Skeletal muscle tissue (tissue), 4 donors: ENCODE measurements around the gene PRKAR1A. TPM values are rescaled to one million over a fixed set of nuclear protein-coding genes. Genes with fewer than 3 reads are reported as not detected.

Source experiments
- H3K27ac ChIP-seq: one replicate; pipeline ENCODE4 v1.7.0; 2013; ENCODE audit warnings: mild to moderate bottlenecking, low read depth, low read length, inconsistent platforms
- H3K27me3 ChIP-seq, 3 donors: one replicate each; pipeline ENCODE4 v1.7.0; 2013; ENCODE audit warnings: low read length in 3 of 3; ENCODE audit not compliant: control insufficient read depth in 3 of 3, insufficient read depth in 3 of 3
- H3K36me3 ChIP-seq, 3 donors: one replicate each; pipeline ENCODE4 v1.7.0; 2013; ENCODE audit warnings: low read length in 3 of 3; ENCODE audit not compliant: control insufficient read depth in 3 of 3, insufficient read depth in 3 of 3
- H3K4me1 ChIP-seq, 3 donors: one replicate each; pipeline ENCODE4 v1.7.0; 2013; ENCODE audit warnings: low read length in 3 of 3, mild to moderate bottlenecking in 3 of 3; ENCODE audit not compliant: control insufficient read depth in 3 of 3, insufficient read depth in 3 of 3
- H3K4me3 ChIP-seq, 3 donors: one replicate each; pipeline ENCODE4 v1.7.0; 2013; ENCODE audit warnings: low read length in 3 of 3
- H3K9ac ChIP-seq, 3 donors: one replicate each; pipeline ENCODE4 v1.7.0; 2013; ENCODE audit warnings: low read length in 3 of 3, mild to moderate bottlenecking in 3 of 3, moderate library complexity in 2 of 3, low read depth in 1 of 3
- H3K9me3 ChIP-seq, 3 donors: one replicate each; pipeline ENCODE4 v1.7.0; 2013; ENCODE audit warnings: low read length in 3 of 3; ENCODE audit not compliant: control insufficient read depth in 3 of 3
- total RNA-seq: library from RNA; depleted of rRNA; stranded (reverse); fragments of >200 nt; gene quantifications from one replicate; pipeline ENCODE4 v1.2.3, GENCODE V29; 2014
- donor health status: Osteomylitis.

Gene PRKAR1A
- total RNA-seq, 1 donor from 2014 or later: 267 TPM

GRCh38 chr17:68594552-68594951, 82.3 kb downstream of the PRKAR1A start:
- peaks cover 0 to 7% (median 2%) of the 10 kb centered on the region in 3 donors for H3K27me3 ChIP-seq
- no peaks in the 10 kb centered on the region for H3K9me3 ChIP-seq
- no peak overlapping the region for H3K9ac ChIP-seq
- no peak overlapping the region for H3K27ac ChIP-seq
- no peaks in the 10 kb centered on the region for H3K36me3 ChIP-seq
- H3K4me3 ChIP-seq: no peak overlapping the region
- peaks cover 3 to 28% (median 15%) of the 10 kb centered on the region in 3 donors for H3K4me1 ChIP-seq

GRCh38 chr17:68595496-68595895, 83.3 kb downstream of the PRKAR1A start:
- Histone ChIP-seq H3K4me1 (peaks cover 8 to 32% (median 24%) of the 10 kb centered on the region in 3 donors), H3K4me3 (no peak overlapping the region), H3K27ac (peak overlapping the region; percentile 30), H3K9me3 (no peaks in the 10 kb centered on the region), H3K27me3 (peaks cover 5 to 15% (median 12%) of the 10 kb centered on the region in 3 donors), H3K36me3 (no peaks in the 10 kb centered on the region), H3K9ac (no peak overlapping the region)

GRCh38 chr17:68595986-68596385, 83.8 kb downstream of the PRKAR1A start:
- no peak overlapping the region for H3K9ac ChIP-seq
- H3K9me3 ChIP-seq: no peaks in the 10 kb centered on the region
- no peak overlapping the region for H3K4me3 ChIP-seq
- H3K4me1 ChIP-seq: peaks cover 11 to 32% (median 24%) of the 10 kb centered on the region in 3 donors
- H3K36me3 ChIP-seq: no peaks in the 10 kb centered on the region
- H3K27me3 ChIP-seq: peaks cover 6 to 15% (median 14%) of the 10 kb centered on the region in 3 donors
- H3K27ac ChIP-seq: peak overlapping the region; percentile 30

- peaks cover 9 to 18% (median 15%) of the 10 kb centered on the region in 3 donors for H3K27me3 ChIP-seq
- no peak overlapping the region for H3K9ac ChIP-seq
- H3K27ac ChIP-seq: peak overlapping the region; percentile 30
- no peaks in the 10 kb centered on the region for H3K9me3 ChIP-seq
- H3K4me3 ChIP-seq: peak overlapping the region in 2 of 3 donors; percentile 18 to 27
- no peaks in the 10 kb centered on the region for H3K36me3 ChIP-seq
- H3K4me1 ChIP-seq: peaks cover 14 to 32% (median 24%) of the 10 kb centered on the region in 3 donors
Observed at GRCh38 chr17:68596411-68596945, 84.2 kb downstream of the PRKAR1A start.

GRCh38 chr17:68598074-68598473, 85.8 kb downstream of the PRKAR1A start:
- Histone ChIP-seq H3K36me3 (no peaks in the 10 kb centered on the region), H3K27me3 (peaks cover 9 to 24% (median 22%) of the 10 kb centered on the region in 3 donors), H3K9ac (no peak overlapping the region), H3K9me3 (no peaks in the 10 kb centered on the region), H3K4me1 (peaks cover 14 to 27% (median 24%) of the 10 kb centered on the region in 3 donors), H3K27ac (peak overlapping the region; percentile 79), H3K4me3 (peak overlapping the region in 1 of 3 donors; percentile 55)

GRCh38 chr17:68598545-68598961, 86.3 kb downstream of the PRKAR1A start:
- H3K9me3 ChIP-seq: no peaks in the 10 kb centered on the region
- peak overlapping the region; percentile 79 for H3K27ac ChIP-seq
- no peak overlapping the region for H3K9ac ChIP-seq
- peak overlapping the region in 1 of 3 donors; percentile 55 for H3K4me3 ChIP-seq
- peaks cover 9 to 24% (median 22%) of the 10 kb centered on the region in 3 donors for H3K27me3 ChIP-seq
- no peaks in the 10 kb centered on the region for H3K36me3 ChIP-seq
- peaks cover 11 to 25% (median 23%) of the 10 kb centered on the region in 3 donors for H3K4me1 ChIP-seq

- no peaks in the 10 kb centered on the region for H3K36me3 ChIP-seq
- no peaks in the 10 kb centered on the region for H3K9me3 ChIP-seq
- peaks cover 11 to 24% (median 21%) of the 10 kb centered on the region in 3 donors for H3K4me1 ChIP-seq
- peak overlapping the region in 2 of 3 donors; percentile 66 to 69 for H3K4me3 ChIP-seq
- peaks cover 9 to 24% (median 22%) of the 10 kb centered on the region in 3 donors for H3K27me3 ChIP-seq
- peak overlapping the region in 1 of 3 donors; percentile 69 for H3K9ac ChIP-seq
- H3K27ac ChIP-seq: peak overlapping the region; percentile 79
Observed at GRCh38 chr17:68599091-68599490, 86.9 kb downstream of the PRKAR1A start.

- H3K36me3 ChIP-seq: no peaks in the 10 kb centered on the region
Observed at GRCh38 chr17:68599552-68600066, 87.4 kb downstream of the PRKAR1A start.

GRCh38 chr17:68600067-68600930, 88.1 kb downstream of the PRKAR1A start:
- H3K27ac ChIP-seq: peak overlapping the region; percentile 79

More at GRCh38 chr17:68599552-68600066, 87.4 kb downstream of the PRKAR1A start:
- Histone ChIP-seq H3K27ac (peak overlapping the region; percentile 79), H3K4me3 (peak overlapping the region; percentile 66 to 69 (median 67)), H3K9me3 (no peaks in the 10 kb centered on the region), H3K4me1 (peaks cover 11 to 21% (median 21%) of the 10 kb centered on the region in 3 donors), H3K9ac (peak overlapping the region; percentile 69 to 81 (median 74)), H3K27me3 (peaks cover 9 to 24% (median 22%) of the 10 kb centered on the region in 3 donors)

More at GRCh38 chr17:68600067-68600930, 88.1 kb downstream of the PRKAR1A start:
- no peaks in the 10 kb centered on the region for H3K36me3 ChIP-seq
- peaks cover 11 to 21% (median 15%) of the 10 kb centered on the region in 3 donors for H3K4me1 ChIP-seq
- no peaks in the 10 kb centered on the region for H3K9me3 ChIP-seq
- peak overlapping the region; percentile 66 to 69 (median 67) for H3K4me3 ChIP-seq
- peak overlapping the region; percentile 69 to 81 (median 74) for H3K9ac ChIP-seq
- H3K27me3 ChIP-seq: peaks cover 9 to 24% (median 22%) of the 10 kb centered on the region in 3 donors
